T47D (cell line): Measurements from ENCODE around the gene LCA5L.
"Not testable (repeated sequence)": the region's sequence is repeated elsewhere in the genome, so short reads cannot be mapped to it uniquely, and the experiment has no call there.

Experiments used
- DNase-seq, 2 experiments: peaks; one replicate each; pipeline versions ENCODE4 v3.0.0 to v3.0.0-alpha.2; 2011 to 2012; ENCODE audit warnings: low read depth in 1 of 2, low spot score in 1 of 2
- JUND ChIP-seq: IDR thresholded peaks from 2 replicates; pipeline ENCODE4 v1.6.1; 2012; ENCODE audit warnings: low read depth
- in situ Hi-C: cut with HindIII; loops from 2 replicates; pipeline ENCODE4 v1.10.0; 2016; ENCODE audit warnings: low sequenced_read_pairs, low pct_unique_long_range_greater_than_20kb

The LCA5L gene

DNA sequence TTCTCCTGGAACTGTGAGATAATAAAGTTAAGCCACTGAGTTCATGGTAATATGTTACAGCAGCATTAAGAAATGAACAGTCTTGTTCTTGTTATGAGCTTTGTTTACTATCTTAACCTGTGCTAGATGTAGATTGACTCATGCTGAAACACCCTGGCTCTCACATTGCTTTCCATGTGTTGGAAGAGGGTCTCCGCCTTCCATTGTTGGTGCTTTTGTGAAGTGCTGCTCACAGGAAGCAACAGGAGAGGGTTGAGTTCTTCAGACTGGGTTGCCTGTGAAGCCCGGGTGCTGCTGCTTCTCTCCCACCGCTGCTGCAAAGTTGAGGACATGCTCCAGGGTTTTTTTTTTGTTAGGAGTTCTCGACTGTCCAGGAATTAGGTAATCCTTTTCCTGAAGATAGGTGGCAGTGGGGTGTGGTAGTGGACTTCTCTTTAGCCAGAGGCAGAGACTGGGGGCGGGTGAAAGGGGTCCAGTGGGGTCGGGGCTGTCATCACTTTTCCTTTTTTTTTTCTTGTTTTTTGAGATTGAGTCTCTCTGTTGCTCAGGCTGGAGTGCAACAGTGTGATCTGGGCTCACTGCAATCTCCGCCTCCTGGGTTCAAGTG lies 68.0 kb downstream of the LCA5L start:
- TF ChIP-seq JUND: no peak
- in situ Hi-C loops: no loop called here
- no peak for DNase-seq

DNA sequence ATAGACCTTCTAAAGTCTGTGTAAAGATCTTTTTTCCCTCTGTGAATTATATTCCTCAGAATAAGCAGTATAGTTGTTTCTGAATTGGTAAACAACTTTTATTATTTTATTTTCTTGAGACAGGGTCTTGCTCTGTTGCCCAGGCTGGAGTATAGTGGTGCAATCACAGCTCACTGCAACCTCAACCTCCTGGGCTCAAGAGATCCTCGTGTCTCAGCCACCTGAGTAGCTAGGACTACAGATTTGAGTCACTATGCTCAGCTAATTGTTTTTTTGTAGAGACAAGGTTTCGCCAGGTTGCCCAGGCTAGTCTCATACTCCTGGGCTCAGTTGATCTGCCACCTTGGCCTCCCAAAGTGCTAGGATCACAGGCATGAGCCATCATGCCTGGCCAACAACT lies 70.1 kb downstream of the LCA5L start:
- in situ Hi-C loops: no loop called here
- no peak for TF ChIP-seq JUND
- DNase-seq: no peak

DNA sequence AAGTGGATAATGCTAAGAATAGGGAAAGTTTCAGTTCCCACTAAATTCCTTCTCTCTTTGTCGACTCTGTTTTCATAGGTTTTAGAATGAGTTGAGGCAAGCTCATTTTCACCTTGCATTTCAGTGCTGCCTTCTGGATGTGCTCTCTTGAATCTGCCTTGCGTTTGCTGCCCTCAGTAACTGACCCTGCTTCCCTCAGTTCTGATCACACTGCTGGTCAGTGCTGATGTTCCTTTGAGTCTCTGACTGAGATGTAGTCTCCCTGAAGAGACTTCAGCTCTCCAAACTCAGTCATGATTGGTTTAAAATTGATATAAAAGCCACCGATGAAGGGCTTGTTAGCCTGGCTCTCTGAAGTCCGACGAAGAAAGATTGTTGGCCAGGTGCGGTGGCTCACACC lies 71.5 kb downstream of the LCA5L start:
- no peak for TF ChIP-seq JUND
- DNase-seq: no peak
- in situ Hi-C loops: no loop called here

DNA sequence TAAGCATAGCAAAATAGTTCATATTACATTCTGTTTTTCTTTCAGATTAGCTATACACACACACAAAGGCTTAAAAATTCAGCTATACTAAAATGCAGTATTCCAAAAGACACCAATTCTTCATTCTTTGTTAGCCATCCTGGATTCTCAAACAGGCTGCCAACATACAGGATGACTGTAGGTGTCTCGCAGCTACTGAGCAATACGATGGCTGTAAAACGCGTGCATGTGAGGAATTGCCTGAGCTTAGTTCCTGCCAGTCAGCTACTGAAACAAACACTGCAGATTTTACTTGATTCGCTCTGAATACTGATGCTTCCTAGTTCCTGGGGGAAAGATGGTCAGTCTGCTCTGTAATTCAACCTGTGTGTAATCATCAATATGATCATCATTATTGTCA lies 71.9 kb downstream of the LCA5L start:
- in situ Hi-C loops: no loop called here
- peak; percentile 24 to 78 for DNase-seq
- TF ChIP-seq JUND: no peak

DNA sequence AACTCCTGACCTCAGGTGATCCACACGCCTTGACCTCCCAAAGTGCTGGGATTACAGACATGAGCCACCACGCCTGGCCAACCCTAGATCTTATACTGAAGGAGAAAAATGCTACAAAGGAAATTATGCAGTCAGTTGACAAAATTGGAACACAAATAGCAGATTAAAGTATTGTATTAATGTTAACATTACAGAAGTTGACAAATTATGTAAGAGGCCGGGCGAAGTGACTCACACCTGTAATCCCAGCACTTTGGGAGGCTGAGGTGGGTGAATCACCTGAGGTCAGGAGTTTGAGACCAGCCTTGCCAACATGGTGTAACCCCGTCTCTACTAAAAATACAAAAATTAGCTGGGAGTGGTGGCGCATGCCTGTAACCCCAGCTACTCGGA lies 75.7 kb downstream of the LCA5L start:
- DNase-seq, in situ Hi-C loops: not testable (repeated sequence)

DNA sequence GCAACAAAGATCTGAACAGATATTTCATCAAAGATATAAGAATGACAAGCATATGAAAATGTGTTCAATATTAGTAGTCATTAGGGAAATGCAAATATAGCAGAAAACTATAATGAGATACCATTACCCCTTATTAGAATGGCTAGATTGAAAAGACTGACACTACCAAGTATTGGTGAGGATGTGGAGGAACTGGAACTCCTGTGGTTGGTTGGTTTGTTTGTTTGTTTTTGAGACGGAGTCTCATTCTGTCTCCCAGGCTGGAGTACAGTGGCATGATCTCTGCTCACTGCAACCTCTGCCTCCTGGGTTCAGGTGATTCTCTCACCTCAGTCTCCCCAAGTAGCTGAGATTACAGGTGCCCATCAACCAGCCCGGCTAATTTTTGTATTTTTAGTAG lies 77.8 kb downstream of the LCA5L start:
- DNase-seq: no peak
- in situ Hi-C loops: no loop called here
- no peak for TF ChIP-seq JUND

DNA sequence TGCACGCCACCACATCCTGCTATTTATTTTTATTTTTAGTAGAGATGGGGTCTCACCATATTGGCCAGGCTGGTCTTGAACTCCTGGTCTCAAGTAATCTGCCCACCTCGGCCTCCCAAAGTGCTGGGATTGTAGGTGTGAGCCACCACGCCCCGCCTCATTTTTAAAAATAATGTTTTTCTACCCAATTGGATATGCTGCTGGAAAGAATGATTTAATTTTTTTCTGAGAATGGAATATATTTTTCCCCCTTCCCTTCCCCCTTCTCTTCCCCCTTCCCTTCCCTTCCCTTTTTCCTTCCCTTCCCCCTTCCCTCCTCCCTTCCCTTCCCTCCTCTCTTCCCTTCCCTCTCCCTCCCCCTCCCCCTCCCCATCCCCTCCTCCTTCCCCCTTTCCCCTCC lies 79.0 kb downstream of the LCA5L start:
- DNase-seq: no peak
- TF ChIP-seq JUND: no peak
- in situ Hi-C loops: no loop called here

DNA sequence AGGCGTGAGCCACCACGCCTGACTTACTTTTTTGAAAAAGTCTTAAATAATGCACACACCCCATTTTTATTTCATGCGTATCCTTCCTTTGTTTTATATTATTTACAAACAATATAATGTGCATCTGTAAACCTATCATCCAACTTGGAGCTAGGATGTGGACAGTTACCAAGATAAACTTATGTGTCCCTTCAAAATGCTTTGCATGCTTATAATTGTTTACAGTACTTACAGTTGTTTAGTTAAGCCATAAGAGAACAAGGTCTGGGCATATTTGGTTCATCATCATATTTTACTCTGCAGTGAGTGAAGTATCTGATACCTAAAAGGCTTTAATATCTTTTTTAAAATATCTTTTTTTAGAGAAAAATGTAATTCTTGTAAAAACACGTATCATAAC lies 80.6 kb downstream of the LCA5L start:
- in situ Hi-C loops: no loop called here
- DNase-seq: no peak
- TF ChIP-seq JUND: no peak

DNA sequence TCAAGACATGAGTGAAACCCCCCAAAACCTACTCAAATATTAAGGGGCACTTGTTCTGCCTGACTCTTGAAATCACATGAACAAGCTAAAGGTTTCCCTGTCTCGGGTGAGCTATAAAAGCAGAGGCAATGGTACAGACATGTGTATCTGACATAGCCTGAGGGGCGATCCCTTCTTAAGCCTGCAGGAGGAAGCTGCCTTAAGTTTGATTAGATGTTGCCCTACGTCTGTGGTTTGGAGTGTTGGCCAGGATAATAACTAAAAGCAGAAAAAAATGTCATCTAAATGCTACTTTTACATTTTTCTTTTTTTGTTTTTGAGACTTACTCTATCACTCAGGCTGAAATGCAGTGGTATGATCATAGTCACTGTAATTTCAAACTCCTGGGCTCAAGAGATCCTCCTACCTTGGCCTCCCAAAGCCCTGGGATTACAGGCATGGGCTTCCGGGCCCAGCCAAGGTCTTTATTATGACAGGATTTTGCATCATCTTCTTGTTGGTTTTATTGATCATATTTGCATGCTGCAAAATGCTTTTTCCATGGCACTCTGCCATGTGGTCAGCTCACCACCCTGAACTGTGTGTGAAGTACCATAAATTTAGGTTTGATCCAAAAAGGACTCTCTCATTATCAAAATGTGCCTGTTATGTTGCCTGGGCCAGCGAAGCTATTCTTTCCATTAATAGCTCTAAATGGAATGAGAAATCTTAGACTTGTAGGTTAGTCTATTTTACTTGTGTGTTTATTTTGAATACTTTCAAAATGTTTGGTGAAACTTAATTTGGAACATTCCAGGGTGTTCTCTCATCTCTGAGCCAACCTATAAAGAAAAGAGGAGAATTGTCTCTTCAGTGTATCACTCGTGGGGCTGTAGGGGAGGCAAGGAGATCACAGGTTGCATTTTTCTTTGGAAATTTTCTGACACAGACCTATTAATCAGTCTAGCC lies 81.7 kb downstream of the LCA5L start:
- DNase-seq: no peak
- TF ChIP-seq JUND: no peak
- in situ Hi-C loops: no loop called here

DNA sequence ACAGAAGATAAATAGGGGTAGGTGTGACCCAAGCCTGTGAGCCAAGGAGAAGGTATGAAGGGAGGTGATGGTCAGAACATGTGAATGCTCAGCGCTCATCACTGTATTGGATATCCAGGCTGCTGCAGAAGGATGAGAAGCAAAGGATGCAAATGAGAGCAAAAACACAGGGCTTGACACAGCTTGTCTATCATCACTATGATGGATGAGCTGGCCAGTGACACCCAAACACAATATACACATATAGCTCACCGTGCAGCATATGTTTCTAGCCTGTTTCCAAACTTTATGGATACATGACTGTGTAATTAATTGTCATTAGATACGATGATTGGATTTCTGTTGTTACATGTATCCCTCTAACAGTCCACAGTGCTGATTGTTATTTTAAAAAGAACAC lies 82.8 kb downstream of the LCA5L start:
- no peak for TF ChIP-seq JUND
- in situ Hi-C loops: no loop called here
- DNase-seq: no peak

DNA sequence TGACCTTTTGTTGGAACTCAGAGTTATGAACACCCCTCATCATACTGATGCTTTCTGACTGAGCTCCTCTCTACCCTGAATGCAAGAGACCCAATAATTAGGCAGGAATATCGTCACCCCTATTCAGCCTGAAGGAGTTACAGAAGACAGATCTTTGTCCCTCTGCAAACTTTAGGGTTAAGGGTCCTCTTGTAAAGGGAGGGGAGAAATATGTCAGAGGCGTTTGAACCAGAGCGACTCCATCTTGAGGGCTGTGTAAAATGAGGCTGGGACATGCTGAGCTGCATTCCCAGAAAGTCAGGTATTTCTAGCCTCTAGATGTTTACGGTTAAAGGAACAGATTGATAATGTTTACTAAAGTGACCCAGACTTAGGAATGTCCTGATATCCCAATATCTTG lies 86.2 kb downstream of the LCA5L start:
- in situ Hi-C loops: no loop called here
- no peak for TF ChIP-seq JUND
- no peak for DNase-seq
